Measurements from ENCODE around the gene GDF9. TPM values are rescaled to one million over a fixed set of nuclear protein-coding genes. Genes with fewer than 3 reads are reported as not detected.

GDF9 gene
- total RNA-seq, 2 experiments from 2014 or later = 0.66 to 2.2 TPM

- POLR2A ChIA-PET = interaction anchor here (0.6 to 1.8 kb wide), 4 partner anchors 8 to 41 kb away, joined by 3 to 4 read pairs (median 3); no protein-coding TSS in a partner anchor
- BruUV-seq (replicated peaks) = no TSS peak
- Histone ChIP-seq H3K4me2 (ENCODE audit: low read length) (no peak overlapping the region), H3K27ac (ENCODE audit: low read depth, low read length, poor library complexity, severe bottlenecking) (no peak overlapping the region), H3K36me3 (ENCODE audit: insufficient read depth, low read length) (peaks cover 75% of the 10 kb centered on the region), H4K20me1 (ENCODE audit: insufficient read depth, low read length) (no peaks in the 10 kb centered on the region; the same call in 1 of the 2 replicates), H3K9me2 (ENCODE audit: insufficient read depth, low read length) (no peaks in the 10 kb centered on the region), H3K79me2 (ENCODE audit: insufficient read depth, low read depth, low read length) (peaks cover 12% of the 10 kb centered on the region), H2AFZ (ENCODE audit: low read length) (no peak overlapping the region), H3K4me3 (ENCODE audit: low read depth, low read length, poor library complexity, severe bottlenecking) (no peak overlapping the region), H3K9me3 (ENCODE audit: low read length) (no peaks in the 10 kb centered on the region), H3K4me1 (ENCODE audit: insufficient read depth, low read length, poor library complexity, severe bottlenecking) (peaks cover 12% of the 10 kb centered on the region)
- intact Hi-C loops (cut with micrococcal nuclease; ENCODE audit: unreplicated experiment) = no loop called here
- CTCF ChIA-PET (ENCODE audit: unreplicated experiment) = no interaction called here
- no peak for DNase-seq (ENCODE audit: low spot score)
- TF ChIP-seq EZH2phosphoT487 (IDR thresholded peaks at IDR 0.05; ENCODE audit: borderline replicate concordance, low read depth, low read length) (no peak), CTCF (conservative IDR thresholded peaks at IDR 0.05; ENCODE audit: low read length) (no peak)
Observed at GRCh38 chr5:132871459-132872284, 5.4 kb upstream of the GDF9 start.

- H3K36me3 ChIP-seq (ENCODE audit: insufficient read depth, low read length) = peaks cover 68% of the 10 kb centered on the region
- CTCF ChIA-PET (ENCODE audit: unreplicated experiment) = no interaction called here
- H3K4me3 ChIP-seq (ENCODE audit: low read depth, low read length, poor library complexity, severe bottlenecking) = no peak overlapping the region
- H3K79me2 ChIP-seq (ENCODE audit: insufficient read depth, low read depth, low read length) = peaks cover 15% of the 10 kb centered on the region
- POLR2A ChIA-PET = interaction anchor here (1.8 kb wide), 1 partner anchor 10 kb away, joined by 4 read pairs; no protein-coding TSS in a partner anchor
- intact Hi-C loops (cut with micrococcal nuclease; ENCODE audit: unreplicated experiment) = no loop called here
- TF ChIP-seq EZH2phosphoT487 (IDR thresholded peaks at IDR 0.05; ENCODE audit: borderline replicate concordance, low read depth, low read length) (no peak), CTCF (conservative IDR thresholded peaks at IDR 0.05; ENCODE audit: low read length) (no peak)
- no peaks in the 10 kb centered on the region for H3K9me2 ChIP-seq (ENCODE audit: insufficient read depth, low read length)
- no TSS peak for BruUV-seq (replicated peaks)
- peaks cover 14% of the 10 kb centered on the region for H3K4me1 ChIP-seq (ENCODE audit: insufficient read depth, low read length, poor library complexity, severe bottlenecking)
- no peak overlapping the region for H2AFZ ChIP-seq (ENCODE audit: low read length)
- no peak for DNase-seq (ENCODE audit: low spot score)
- H3K27ac ChIP-seq (ENCODE audit: low read depth, low read length, poor library complexity, severe bottlenecking) = no peak overlapping the region
- H3K4me2 ChIP-seq (ENCODE audit: low read length) = no peak overlapping the region
- H3K9me3 ChIP-seq (ENCODE audit: low read length) = no peaks in the 10 kb centered on the region
- H4K20me1 ChIP-seq (ENCODE audit: insufficient read depth, low read length) = no peaks in the 10 kb centered on the region; the same call in 1 of the 2 replicates
Observed at GRCh38 chr5:132870801-132871200, 4.5 kb upstream of the GDF9 start.

GRCh38 chr5:132868754-132869153 is 2.5 kb upstream of the GDF9 start:
- peaks cover 60% of the 10 kb centered on the region for H3K36me3 ChIP-seq (ENCODE audit: insufficient read depth, low read length)
- H3K9me3 ChIP-seq (ENCODE audit: low read length) = no peaks in the 10 kb centered on the region
- ChIA-PET POLR2A (interaction anchor here (1.0 to 1.4 kb wide), 3 partner anchors 10 to 241 kb away, joined by 3 to 4 read pairs (median 3); no protein-coding TSS in a partner anchor), CTCF (ENCODE audit: unreplicated experiment) (no interaction called here)
- TF ChIP-seq CTCF (conservative IDR thresholded peaks at IDR 0.05; ENCODE audit: low read length) (no peak), EZH2phosphoT487 (IDR thresholded peaks at IDR 0.05; ENCODE audit: borderline replicate concordance, low read depth, low read length) (no peak)
- no peak overlapping the region for H3K4me3 ChIP-seq (ENCODE audit: low read depth, low read length, poor library complexity, severe bottlenecking)
- H3K27ac ChIP-seq (ENCODE audit: low read depth, low read length, poor library complexity, severe bottlenecking) = no peak overlapping the region
- no peak for DNase-seq (ENCODE audit: low spot score)
- no peak overlapping the region for H2AFZ ChIP-seq (ENCODE audit: low read length)
- intact Hi-C loops (cut with micrococcal nuclease; ENCODE audit: unreplicated experiment) = loop anchor here (5.0 kb wide), 1 partner anchor 481 kb away; no protein-coding TSS in a partner anchor
- peaks cover 17% of the 10 kb centered on the region for H3K4me1 ChIP-seq (ENCODE audit: insufficient read depth, low read length, poor library complexity, severe bottlenecking)
- H3K4me2 ChIP-seq (ENCODE audit: low read length) = no peak overlapping the region
- no TSS peak for BruUV-seq (replicated peaks)
- no peaks in the 10 kb centered on the region for H3K9me2 ChIP-seq (ENCODE audit: insufficient read depth, low read length)
- H4K20me1 ChIP-seq (ENCODE audit: insufficient read depth, low read length) = no peaks in the 10 kb centered on the region; the same call in 1 of the 2 replicates
- peaks cover 15% of the 10 kb centered on the region for H3K79me2 ChIP-seq (ENCODE audit: insufficient read depth, low read depth, low read length)

Measured in OCI-LY7 (cell line).